Stimulated activated CD4-positive, alpha-beta T cell treated with anti-CD3 and anti-CD28 coated beads, Interleukin-12 subunit alpha, Interleukin-12 subunit beta, amount 100 ng/mL, for 4 hours (primary cell): ENCODE data around the gene UBAP1.
"Not testable (repeated sequence)": the region's sequence is repeated elsewhere in the genome, so short reads cannot be mapped to it uniquely, and the experiment has no call there.

Experiments used
- DNase-seq: peaks from one replicate; pipeline ENCODE4 v3.0.0-alpha.2; 2020

The UBAP1 gene

GRCh38 chr9:34230556-34230955, 51.7 kb downstream of the UBAP1 start:
- no peak for DNase-seq

DNA sequence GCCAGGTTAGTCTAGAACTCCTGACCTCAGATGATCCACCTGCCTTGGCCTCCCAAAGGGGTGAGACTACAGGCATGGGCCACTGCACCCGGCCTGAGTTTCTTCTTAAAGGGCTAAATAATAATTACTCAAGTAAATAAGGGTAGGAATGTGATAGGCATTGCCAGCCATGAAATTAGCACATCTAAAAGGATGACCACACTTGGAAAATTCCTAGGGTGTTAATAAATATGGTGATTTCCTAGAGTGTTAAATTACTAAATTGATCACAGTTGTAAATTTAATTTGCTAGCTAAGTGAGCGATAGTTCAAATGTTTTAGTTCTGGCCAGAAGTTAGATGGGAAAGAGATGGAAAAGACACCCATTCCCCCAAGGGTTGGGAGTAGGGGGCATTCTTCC, 53.4 kb downstream of the UBAP1 start:
- DNase-seq = no peak

DNA sequence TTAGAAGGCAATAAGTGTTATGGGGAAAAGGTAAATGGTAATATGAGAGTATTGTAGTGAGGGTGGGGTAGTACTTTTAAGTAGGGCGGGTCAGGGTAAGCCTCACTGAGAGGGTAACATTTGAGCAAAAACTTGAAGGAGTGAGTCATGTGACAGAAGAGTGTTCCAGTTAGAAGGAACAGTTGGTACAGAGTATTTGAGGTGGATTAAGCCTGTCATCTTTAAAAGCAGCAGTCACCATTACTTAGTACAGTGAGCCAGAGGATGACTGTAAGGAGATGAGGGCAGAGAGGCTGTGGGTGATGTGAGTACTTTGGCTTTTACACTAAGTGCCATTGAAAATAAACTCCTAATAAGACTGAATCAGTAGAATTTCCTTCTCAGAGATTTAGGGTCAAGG, 54.8 kb downstream of the UBAP1 start:
- DNase-seq = no peak

- no peak for DNase-seq
These were observed 59.0 kb downstream of the UBAP1 start for GRCh38 chr9:34237836-34238235.

- DNase-seq = no peak
These were observed 61.2 kb downstream of the UBAP1 start for GRCh38 chr9:34240006-34240405.

DNA sequence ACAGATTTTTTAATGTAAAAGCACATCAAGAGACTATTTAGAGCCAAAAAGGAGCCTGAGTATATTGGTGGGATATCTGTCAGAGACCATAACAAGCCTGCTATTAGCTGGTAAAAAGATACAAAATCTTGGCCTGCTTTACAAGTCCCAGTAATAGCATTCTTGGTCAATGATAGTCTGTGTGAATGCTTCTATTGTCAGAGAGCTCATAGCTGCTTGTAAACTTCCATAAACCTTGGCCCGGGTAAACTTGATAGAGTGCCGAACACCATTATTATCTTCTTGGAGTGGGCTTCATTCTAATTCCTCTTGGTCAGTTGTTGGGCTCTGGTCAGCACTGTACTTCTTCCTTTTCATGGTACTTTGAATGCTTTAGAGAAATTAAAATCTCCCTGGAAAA, 64.0 kb downstream of the UBAP1 start:
- no peak for DNase-seq

DNA sequence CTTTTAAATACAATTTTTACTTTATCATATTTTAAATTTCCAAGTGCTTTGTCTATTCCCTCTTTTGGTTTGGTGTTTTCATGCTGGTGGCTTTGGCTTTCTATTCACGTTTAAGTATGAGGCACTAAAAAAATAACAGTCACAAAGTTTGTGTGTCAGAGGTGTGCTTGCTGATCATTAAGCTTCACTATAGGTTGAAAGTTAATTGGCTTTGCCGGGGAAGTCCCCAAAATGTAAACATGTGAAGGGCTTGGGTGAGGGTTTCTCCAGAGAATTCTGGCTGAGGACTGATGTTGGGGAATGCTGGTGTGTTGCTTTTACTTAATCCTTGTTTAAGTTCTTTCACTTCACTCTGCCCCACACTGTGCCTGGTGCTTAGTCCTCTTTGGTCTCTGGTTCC, 66.4 kb downstream of the UBAP1 start:
- DNase-seq = not testable (repeated sequence)

- no peak for DNase-seq
These were observed 67.6 kb downstream of the UBAP1 start for GRCh38 chr9:34246453-34246852.

GRCh38 chr9:34247782-34248181, 68.9 kb downstream of the UBAP1 start:
- not testable (repeated sequence) for DNase-seq

DNA sequence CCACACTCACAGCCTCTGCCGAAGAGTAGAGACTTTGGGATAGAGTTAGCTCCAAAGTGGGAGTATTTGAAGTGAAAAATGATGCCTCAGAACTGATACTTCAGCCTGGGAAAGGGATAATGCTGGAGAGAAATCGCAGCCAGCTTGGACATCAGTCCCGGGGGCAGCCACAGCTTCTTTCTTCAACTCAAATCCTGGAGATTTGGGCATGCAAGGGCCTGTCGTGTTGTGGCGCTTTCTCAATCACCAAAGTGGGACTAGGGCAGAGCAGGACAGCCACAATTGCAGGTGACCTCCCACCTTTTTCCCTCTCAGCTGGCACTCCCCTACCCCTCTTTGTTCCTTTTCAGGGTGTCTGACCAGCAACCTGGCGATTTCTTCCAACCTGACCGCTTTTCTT, 70.4 kb downstream of the UBAP1 start:
- no peak for DNase-seq

GRCh38 chr9:34250721-34251120, 71.9 kb downstream of the UBAP1 start:
- no peak for DNase-seq

DNA sequence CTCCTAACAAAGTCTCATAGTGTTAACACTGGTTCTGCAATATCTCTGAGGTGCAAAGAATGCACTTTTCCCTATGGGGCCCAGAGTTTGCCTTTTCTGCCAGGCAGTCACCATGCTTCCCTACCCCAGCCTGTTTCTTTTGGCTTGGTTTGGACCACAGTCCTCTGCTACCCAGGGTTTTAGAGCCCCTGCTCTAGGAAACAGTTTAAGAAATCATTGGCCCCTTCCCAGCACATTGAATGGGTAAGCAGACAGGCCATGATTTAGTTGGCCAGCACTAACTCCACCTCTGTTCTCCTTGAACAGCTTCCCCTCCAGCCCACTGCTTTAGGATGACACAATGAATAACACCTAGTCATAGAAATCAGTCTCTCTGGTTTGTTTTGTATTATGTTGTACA, 73.2 kb downstream of the UBAP1 start:
- DNase-seq = no peak

- DNase-seq = peak; percentile 50
These were observed 74.0 kb downstream of the UBAP1 start for GRCh38 chr9:34252670-34253459.

DNA sequence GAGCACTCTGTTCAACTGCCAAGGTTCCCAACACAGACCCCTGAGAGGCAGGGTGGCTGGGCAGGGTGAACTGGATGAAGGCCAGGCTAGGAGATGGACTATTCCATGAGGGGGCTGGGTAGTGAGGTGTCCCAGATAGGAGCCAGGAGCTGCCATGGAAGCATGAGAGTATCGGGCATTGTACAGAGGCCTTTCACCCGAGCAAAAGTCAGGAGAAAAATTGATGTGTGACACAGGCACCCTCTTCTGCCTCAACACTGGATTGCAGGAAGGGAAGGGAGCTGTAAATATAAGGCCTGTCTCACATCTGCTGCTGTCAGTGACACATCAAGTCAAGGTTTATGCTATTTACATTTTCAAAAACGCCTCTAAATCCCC, 74.6 kb downstream of the UBAP1 start:
- no peak for DNase-seq

DNA sequence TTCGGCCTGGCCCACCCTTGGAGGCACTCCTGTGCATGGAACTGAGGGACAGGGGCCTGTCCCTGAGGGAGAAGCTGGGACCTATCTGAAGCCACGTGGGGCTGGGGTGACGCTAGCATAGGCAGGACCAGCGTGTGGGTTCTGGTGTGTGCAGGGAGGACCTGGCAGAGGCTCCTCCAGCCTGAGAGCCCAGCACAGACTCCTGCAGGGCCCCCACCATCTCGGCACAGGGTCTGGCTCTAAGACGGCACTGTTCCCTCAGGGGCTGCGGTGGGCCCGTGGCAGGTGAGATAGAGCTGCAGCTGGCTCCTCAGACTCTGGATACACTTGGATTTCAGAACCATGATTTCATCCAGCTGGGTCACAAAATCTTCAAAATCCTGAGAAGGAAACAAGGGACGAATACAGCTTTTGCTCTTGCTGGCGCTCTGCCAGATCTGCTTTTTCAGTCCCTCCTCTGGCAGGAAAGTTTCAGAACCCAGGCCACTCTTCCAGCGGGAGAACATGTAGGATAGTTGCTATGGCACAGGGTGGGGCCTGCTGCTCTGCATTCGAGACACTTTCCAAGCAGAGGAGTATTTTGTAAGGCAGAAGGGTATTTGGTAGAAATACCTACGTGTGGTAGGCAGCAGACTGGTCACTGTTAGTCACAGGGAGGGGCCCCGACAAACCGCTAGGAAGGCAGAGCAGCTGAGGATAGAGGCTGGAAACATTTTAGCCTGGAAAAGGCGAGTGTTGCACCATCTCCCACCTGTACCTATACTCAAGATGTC, 75.5 kb downstream of the UBAP1 start:
- DNase-seq = no peak

DNA sequence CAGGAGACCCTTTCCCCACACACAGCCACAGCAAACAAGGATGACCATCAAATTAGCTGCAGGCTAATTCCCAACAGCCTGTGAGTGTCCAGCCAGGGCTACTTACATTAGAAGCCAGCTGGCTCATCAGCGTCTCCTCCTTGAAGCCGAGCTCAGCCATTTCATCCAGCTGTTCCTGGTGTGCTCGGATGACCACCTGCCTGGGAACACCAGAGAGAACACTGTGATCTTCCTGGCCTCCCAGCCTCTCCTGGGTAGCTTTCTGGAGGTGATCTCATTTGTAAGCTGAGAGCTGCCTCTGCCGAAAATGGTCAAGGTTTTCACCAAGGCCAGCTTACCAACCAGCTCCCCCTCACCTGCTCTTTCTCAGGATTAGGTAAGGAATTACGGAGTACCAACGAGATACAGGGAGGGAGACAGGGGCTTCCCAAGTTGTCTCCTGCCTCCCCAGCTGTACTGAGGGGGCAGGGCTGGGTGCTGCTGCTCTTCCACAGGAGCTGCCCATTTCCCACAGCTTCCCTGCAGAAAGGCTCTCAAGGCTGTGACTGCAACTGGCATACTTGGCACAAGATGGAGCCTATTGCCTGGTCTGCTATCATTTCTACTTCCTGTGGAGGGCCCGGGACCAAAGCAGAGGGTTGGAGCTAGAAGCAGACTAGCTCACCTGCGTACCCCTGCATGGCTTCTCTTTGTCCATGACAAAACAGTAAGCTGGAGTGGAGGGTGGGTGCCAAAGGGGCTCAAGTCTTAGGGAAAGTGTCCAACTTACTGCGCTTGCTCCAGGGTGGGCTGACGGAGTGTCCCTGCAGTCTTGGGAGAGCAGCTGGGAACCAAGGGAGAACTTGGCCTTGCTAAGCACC, 76.4 kb downstream of the UBAP1 start:
- no peak for DNase-seq

DNA sequence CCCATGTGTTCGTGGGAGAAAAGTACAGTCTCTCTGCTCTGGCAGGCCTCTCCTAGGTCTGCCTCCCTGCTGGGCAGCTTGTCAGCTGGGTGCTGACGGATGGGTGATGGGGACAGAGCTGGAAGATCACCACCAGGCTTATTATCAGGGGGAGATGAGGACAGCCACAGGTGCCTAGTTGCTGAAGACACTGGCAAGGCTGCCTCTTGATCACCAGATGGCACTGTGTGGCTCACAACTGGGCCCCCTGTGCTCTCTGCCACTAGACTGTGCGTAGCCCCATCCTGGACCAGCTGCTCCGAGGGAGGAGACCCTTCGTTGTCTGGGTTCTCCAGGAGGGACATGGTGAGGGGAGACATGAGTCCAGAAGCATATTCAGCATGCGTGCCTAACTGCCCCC, 77.3 kb downstream of the UBAP1 start:
- DNase-seq = no peak

- DNase-seq = no peak
These were observed 78.2 kb downstream of the UBAP1 start for GRCh38 chr9:34256987-34257585.

GRCh38 chr9:34259315-34259714, 80.5 kb downstream of the UBAP1 start:
- DNase-seq = no peak

- no peak for DNase-seq
These were observed 84.1 kb downstream of the UBAP1 start for GRCh38 chr9:34262971-34263370.

DNA sequence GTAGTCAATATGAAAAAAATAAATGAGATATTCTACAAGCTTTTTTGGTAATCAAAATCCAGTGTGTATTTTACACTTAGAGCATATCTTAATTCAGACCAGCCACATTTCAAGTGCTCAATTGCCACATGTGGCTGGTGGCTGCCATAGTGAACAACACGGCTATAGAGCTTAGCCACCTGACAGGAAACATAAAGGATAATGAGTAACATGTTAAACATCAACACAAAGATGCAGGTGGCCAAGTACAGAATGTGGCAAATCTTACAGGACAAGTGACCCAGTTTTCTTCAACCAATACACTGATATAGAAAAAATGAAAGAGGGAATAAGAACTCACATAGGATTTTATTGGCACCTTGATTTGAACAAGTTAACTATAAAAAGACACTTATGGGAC, 88.8 kb downstream of the UBAP1 start:
- DNase-seq = no peak

GRCh38 chr9:34271265-34272006, 92.6 kb downstream of the UBAP1 start:
- no peak for DNase-seq
